ENCODE measurements around the gene UBXN4.
A peak's percentile ranks its signal among the peaks of the same experiment; 100 is the strongest.
"Not testable (repeated sequence)": the region's sequence is repeated elsewhere in the genome, so short reads cannot be mapped to it uniquely, and the experiment has no call there.

The UBXN4 gene
- total RNA-seq: 93.2 to 187 (median 143) reads per million in 18 experiments

DNA sequence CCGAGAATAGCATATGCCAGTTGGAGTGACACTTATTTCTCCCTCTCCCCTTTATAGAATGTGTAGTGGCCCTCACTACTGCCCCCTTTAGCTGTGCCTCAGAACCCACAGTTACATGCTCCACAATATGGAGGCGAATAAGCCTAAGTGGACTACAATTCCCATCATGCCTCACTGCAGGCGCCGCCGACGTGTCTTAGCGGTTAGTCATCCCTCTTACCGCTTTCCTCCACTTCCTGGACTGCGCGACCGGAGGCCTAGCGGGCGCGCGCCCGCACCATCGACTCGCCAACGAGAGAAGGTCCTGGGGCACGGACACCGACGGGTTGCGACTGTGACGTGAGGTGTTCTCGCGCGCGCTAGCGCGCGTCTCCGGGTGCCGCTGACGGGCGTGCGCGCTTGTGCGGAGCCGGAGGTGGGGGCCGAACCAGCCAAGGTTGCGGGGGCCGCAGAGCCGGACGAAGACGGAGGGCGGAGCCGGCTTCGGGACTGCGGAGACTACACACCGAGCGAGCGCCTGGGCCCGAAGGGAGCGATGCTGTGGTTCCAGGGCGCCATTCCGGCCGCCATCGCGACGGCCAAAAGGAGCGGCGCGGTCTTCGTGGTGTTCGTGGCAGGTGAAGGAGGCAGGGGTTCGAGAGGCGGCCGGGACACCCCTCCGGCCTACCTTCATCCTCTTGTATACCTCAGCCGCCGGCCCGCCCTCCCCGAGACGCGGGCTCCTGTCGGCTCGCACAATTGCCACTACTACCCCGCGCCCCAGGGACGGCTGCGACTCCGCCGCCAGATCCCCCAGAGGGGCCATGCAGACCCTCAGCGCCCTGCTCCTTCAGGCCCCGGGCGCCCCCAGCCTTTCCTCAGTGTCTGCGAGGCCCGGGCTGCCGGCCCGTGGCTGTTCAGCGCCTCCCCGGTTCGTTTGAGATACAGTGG is at the start of gene UBXN4:
UBXN4 (plus strand) TSS at position 461 of the 930 bp plus-strand sequence; CDS start at position 536, 75 bp downstream.
- DNase-seq: peak; percentile 99

- DNase-seq: no peak
Observed at GRCh38 chr2:135694711-135695110, 46.9 kb upstream of the UBXN4 start.

DNA sequence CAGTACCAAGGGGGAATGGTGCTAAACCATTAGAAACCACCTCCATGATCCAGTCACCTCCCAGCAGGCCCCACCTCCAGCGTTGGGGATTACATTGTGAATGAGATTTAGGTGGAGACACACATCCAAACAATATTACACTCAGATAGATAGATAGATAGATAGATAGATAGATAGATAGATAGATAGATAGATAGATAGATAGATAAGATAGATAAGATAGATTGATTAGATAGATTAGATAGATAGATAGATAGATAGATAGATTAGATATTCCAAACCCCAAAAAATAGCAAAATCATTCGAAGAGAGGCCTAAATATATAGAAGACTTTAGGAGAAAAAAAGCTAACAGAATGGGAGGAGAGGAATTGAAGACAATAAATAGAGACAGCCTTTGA is 42.8 kb upstream of the UBXN4 start:
- no peak for DNase-seq

GRCh38 chr2:135701442-135701841 is 40.2 kb upstream of the UBXN4 start:
- DNase-seq: no peak

GRCh38 chr2:135703300-135703699 is 38.4 kb upstream of the UBXN4 start:
- DNase-seq: no peak

- not testable (repeated sequence) for DNase-seq
Observed at GRCh38 chr2:135704075-135704474, 37.6 kb upstream of the UBXN4 start.

- no peak for DNase-seq
Observed at GRCh38 chr2:135708159-135708558, 33.5 kb upstream of the UBXN4 start.

DNA sequence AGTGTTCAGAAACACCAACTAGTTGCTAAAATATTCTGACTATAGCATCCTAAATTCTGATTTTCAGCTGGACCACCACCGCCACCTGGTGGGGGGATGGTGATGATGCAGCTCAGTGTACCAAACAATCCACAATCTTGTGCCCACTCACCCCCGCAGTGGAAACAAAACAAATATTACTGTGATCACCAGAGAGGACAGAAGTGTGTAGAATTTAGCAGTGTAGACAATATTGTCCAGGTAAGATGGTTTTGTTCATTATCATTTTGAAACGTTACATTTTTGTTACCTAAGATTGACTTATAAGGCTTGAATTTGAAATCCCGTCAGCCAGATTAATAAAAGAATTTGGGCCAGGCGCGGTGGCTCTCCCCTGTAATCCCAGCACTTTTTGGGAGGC is 31.7 kb upstream of the UBXN4 start:
- DNase-seq: peak; percentile 56 to 61

- not testable (repeated sequence) for DNase-seq
Observed at GRCh38 chr2:135715086-135715485, 26.6 kb upstream of the UBXN4 start.

DNA sequence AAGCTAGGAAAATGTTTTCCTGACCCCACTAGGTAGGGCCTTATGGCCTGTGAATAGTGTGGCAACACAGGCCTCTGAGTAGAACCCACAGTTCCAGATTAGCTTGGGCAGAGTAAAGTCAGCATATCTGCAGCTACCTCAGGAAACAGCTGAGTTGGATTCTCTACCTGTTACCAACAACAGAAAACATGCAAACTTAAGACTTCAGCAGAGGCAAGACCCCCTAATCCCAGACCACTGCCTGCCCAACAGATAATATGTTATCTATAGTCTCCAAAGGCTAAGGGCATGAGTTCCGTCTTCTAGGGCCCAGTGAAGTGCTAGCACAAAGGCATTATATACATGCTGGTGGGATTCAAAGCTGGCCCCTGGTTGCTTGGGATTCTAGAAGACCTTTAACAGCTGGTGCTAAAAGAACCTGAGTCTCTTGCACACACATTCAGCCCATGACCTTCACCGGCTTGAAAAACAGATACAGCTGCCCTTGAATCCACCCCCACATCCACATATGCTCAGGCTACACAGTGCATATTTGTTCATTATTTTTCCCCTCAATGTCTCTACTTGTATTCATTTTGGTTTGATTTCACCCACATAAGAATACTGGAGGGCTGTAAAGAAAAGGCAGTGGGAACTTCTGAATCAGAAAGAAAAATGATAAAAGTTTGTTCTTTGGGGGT is 13.5 kb upstream of the UBXN4 start:
- no peak for DNase-seq

GRCh38 chr2:135732561-135732960 is 9.1 kb upstream of the UBXN4 start:
- no peak for DNase-seq

GRCh38 chr2:135733045-135733444 is 8.6 kb upstream of the UBXN4 start:
- no peak for DNase-seq

DNA sequence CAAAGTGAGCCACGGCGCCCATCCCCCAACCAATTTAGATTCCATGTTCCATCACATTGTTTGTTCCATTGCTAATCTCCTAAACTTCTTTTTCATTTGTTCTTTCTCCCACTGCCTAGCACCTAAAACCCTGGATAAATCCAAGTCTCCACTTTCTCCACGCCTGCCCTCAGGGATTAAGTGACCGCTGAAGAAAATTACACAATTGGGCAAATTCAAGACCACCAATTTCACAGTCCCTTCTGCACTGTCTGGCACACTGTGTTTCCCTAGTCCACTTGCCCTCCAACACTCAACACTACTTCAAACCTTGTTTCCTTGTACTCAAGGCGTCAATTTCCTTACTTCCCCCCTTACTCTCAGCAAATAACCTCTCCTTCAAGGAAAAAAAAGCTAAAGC is 5.1 kb upstream of the UBXN4 start:
- DNase-seq: no peak

GRCh38 chr2:135740206-135740605 is 1.4 kb upstream of the UBXN4 start:
- no peak for DNase-seq

GRCh38 chr2:135741043-135741394 is 636 bp upstream of the UBXN4 start:
- no peak for DNase-seq

GRCh38 chr2:135742325-135742757 is 686 bp downstream of the UBXN4 start:
- DNase-seq: peak; percentile 43 to 49

DNA sequence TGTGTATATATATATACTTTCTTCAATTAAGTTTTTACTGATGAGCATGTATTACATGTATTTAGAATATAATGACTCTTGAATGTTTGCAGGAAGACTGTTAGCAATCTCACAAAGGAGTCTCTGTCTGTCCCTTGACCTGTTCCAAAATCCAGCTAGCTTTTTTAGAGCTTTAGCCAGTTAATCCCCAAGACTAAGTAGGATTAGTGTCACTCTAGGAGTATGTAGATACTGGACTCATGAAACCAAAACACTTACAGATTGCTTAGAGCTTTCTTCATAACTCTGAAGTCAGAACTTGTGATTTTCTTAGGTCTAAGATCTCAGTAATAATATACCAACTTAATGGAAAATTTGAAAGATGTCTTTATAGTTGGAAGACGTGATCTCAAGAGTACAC is 2.2 kb downstream of the UBXN4 start:
- DNase-seq: no peak

- peak; percentile 42 to 53 for DNase-seq
Observed at GRCh38 chr2:135744760-135745314, 3.2 kb downstream of the UBXN4 start.

- DNase-seq: no peak
Observed at GRCh38 chr2:135745545-135745944, 3.9 kb downstream of the UBXN4 start.

DNA sequence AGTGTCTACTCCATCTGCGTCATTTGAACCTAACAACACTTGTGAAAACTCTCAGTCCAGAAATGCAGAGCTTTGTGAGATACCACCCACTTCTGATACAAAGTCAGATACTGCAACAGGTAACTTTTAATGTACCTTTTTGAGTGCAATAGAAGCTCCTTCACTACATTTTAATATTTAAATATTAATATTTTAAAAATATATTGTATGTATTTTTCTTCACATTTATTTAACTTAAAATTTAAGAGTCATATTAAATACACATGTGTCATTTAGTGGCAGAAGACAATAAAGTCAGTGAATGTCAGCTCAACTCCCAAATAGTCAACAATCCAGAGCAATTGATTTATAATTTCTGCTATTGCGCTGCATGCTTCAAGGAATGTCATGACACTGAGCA is 13.9 kb downstream of the UBXN4 start:
- no peak for DNase-seq

DNA sequence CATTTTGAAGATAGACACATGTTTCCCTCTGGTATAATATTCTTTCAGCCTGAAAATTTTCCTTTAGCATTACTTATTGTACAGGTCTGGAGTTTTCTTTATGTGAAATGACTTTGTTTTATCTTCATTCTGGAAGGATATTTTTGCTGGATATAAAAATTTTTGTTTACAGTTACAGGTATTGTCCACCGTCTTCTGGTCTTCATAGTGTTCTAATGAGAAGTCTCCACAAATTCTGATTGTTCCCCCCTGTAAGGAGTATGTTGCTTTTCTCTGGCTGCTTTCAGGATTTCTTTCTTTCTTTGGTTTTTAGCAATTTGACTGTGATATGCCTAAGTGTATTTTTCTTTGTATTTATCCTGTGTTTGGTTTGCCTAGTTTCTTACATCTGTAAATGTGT is 15.0 kb downstream of the UBXN4 start:
- no peak for DNase-seq

DNA sequence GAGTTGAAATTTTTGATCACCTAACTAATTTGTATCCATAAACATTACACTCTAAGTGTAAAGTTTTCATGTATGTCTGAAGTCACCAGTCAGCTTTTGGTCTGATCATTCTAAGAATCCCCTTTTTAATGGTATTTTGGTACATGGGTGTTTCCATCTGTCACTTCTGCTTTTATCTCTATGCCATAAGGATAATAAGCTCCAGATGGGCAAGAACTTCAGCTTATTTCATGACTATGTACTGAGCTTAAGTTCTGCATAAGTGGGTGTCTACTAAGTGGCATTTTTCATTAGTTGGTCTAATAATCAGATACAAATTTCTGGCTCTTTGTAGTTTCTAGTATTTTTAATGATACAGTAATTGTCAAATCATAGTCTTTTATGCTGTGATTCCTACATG is 20.4 kb downstream of the UBXN4 start:
- no peak for DNase-seq

DNA sequence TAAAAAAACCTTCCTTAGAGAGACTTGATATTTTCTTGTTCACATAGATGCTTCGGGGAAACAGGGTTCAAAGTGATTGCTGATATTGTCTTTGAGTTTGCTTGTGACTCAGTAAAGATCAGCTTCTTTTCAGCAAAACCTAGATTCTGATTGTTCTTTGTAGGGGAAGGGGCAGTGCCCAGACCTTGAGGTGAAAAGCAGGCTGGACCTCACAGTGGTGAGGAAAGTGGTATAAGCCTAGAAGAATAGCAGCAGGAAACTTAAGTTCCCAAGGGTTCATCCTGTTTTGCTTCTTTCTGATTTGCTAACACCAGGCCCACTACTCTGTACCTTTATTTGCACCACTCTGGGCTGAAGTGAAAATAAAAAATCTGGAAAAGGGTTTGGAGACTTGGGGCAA is 20.9 kb downstream of the UBXN4 start:
- DNase-seq: no peak

DNA sequence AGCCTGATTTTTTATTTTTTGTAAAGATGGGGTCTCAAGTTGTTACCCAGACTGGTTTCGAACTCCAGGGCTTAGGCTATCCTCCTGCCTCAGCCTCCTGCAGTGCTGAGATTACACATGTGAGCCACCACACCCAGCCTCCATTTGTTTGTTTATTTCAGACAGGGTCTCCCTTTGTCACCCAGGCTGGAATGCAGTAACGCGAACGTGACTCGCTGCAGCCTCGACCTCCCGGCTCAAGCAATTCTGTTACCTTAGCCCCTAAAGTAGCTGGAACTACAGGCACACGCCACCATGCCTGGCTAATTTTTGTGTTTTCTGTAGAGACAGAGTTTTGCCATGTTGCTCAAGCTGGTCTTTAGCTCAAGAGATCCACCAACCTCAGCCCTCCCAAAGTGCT is 27.2 kb downstream of the UBXN4 start:
- DNase-seq: no peak
